AG09319 (cell line): ENCODE measurements around the gene RNF223.
"Not testable (repeated sequence)": the region's sequence is repeated elsewhere in the genome, so short reads cannot be mapped to it uniquely, and the experiment has no call there.

Source experiments
- DNase-seq: peaks from one replicate; pipeline ENCODE4 v3.0.0-alpha.2; 2010; ENCODE audit warnings: low read depth; ENCODE audit errors: extremely low read depth
- CTCF ChIP-seq: IDR thresholded peaks from 2 replicates; pipeline ENCODE4 v1.5.1; 2011; ENCODE audit warnings: low read depth, mild to moderate bottlenecking, inconsistent platforms, low read length, moderate library complexity

The RNF223 gene

GRCh38 chr1:1080951-1081310 lies 6.8 kb upstream of the RNF223 start:
- DNase-seq = no peak
- TF ChIP-seq CTCF = no peak

- DNase-seq = no peak
These were observed 6.1 kb upstream of the RNF223 start for GRCh38 chr1:1080122-1080757.

GRCh38 chr1:1079408-1080121 lies 5.5 kb upstream of the RNF223 start:
- DNase-seq = no peak

More at GRCh38 chr1:1080122-1080757, 6.1 kb upstream of the RNF223 start:
- TF ChIP-seq CTCF = no peak

GRCh38 chr1:1077396-1077795 lies 3.3 kb upstream of the RNF223 start:
- DNase-seq = not testable (repeated sequence)

More at GRCh38 chr1:1079408-1080121, 5.5 kb upstream of the RNF223 start:
- no peak for TF ChIP-seq CTCF

GRCh38 chr1:1075148-1075935 lies 1.2 kb upstream of the RNF223 start:
- DNase-seq = no peak
- TF ChIP-seq CTCF = no peak

GRCh38 chr1:1074631-1075147 lies 583 bp upstream of the RNF223 start:
- no peak for TF ChIP-seq CTCF
- DNase-seq = no peak

- DNase-seq = no peak
These were observed 1.0 kb downstream of the RNF223 start for GRCh38 chr1:1072849-1073742.

More at GRCh38 chr1:1072849-1073742, 1.0 kb downstream of the RNF223 start:
- TF ChIP-seq CTCF = no peak
